NCI-H1417 (cell line): ENCODE measurements around the gene PDCD1LG2.
"Not testable (repeated sequence)": the region's sequence is repeated elsewhere in the genome, so short reads cannot be mapped to it uniquely, and the experiment has no call there.

Experiments used
- DNase-seq, 3 experiments: peaks; one replicate each; lab custom pipeline; 2025; lab: John Stamatoyannopoulos, UW

PDCD1LG2 gene

GRCh38 chr9:5510360-5510931 is at the start of gene PDCD1LG2:
Gene PDCD1LG2 (plus strand): TSS chr9:5510531. CDS start chr9:5522547, 12,016 bp downstream.
- peak in 1 of 3 experiments; percentile 7 for DNase-seq

GRCh38 chr9:5464831-5465330 is 45.5 kb upstream of the PDCD1LG2 start:
- not testable (repeated sequence) for DNase-seq

DNA sequence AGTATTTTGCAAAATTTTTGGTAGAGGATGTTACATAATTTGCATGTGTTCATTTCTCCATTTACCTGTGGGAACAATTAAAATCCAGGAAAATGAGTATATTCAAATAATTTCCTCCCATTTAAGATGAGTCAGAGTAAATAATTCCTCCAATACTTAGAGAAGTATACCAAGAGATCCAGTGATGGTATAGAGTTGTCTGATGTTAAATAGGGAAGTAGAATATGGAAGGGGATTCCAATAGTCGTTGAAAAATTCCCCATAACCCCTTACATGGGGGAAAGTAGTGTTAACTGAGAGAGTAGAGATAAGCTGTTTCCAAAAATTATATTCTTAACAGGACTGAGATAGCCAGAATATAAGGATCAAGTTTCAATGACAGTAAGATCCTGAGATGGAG is 44.3 kb upstream of the PDCD1LG2 start:
- no peak for DNase-seq

DNA sequence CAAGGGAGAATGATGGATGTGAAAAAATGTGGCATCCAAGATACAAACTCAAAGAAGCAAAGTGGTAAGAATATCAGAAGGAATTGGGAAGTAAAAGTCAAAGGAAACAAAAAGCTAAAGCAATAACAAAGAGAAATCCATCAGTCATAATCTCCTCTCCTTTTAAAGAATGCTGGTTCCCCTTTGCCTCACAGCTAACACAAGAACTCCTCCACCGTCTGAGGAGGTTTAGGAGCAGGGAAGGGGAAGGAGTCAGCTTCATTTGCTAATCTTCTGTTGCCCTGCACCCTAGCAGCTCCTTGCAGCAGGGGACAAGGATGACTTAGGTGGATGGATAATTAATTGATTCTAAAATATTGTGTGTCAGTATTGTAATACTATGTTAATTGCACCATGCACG is 43.6 kb upstream of the PDCD1LG2 start:
- DNase-seq, result no peak

DNA sequence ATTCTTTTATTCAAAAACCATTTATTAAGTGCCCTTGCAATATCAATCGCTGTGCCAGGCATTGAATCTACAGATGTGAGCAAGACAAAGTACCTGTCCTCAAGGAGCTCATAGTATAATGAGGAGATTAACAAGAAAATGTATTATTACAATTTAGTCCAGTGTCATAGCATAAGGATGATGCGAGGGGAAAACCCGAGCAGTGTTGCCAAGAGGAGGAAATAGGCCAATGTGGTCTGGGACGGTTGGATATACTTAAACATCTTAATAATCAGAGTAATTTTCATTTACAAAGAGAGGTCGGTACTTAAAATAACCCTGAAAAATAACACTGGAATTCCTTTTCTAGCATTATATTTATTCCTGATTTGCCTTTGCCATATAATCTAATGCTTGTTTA is 41.5 kb upstream of the PDCD1LG2 start:
- no peak for DNase-seq

- DNase-seq, result no peak
These were observed 40.2 kb upstream of the PDCD1LG2 start for GRCh38 chr9:5470122-5470521.

- DNase-seq, result no peak
These were observed 39.5 kb upstream of the PDCD1LG2 start for GRCh38 chr9:5470816-5471215.

DNA sequence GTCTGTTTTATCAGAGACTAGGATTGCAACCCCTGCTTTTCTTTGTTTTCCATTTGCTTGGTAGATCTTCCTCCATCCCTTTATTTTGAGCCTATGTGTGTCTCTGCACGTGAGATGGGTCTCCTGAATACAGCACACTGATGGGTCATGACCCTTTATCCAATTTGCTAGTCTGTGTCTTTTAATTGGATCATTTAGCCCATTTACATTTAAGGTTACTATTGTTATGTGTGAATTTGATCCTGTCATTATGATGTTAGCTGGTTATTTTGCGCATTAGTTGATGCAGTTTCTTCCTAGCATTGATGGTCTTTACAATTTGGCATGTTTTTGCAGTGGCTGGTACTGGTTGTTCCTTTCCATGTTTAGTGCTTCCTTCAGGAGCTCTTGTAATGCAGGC is 34.7 kb upstream of the PDCD1LG2 start:
- not testable (repeated sequence) for DNase-seq

DNA sequence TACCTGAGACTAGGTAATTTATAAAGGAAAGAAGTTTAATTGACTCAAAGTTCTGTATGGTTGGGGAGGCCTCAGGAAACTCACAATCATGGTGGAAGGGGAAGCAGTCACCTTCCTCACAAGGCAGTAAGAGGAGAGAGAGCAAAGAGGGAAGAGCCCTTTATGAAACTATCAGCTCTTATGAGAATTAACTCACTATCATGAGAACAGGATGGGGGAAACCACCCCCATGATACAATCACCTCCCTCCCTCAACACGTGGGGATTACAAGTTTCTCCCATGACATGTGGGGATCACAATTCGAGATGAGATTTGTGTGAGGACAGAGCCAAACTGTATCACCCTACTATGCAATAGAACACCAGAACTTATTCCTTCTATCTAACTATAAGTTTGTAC is 32.1 kb upstream of the PDCD1LG2 start:
- DNase-seq, result no peak

DNA sequence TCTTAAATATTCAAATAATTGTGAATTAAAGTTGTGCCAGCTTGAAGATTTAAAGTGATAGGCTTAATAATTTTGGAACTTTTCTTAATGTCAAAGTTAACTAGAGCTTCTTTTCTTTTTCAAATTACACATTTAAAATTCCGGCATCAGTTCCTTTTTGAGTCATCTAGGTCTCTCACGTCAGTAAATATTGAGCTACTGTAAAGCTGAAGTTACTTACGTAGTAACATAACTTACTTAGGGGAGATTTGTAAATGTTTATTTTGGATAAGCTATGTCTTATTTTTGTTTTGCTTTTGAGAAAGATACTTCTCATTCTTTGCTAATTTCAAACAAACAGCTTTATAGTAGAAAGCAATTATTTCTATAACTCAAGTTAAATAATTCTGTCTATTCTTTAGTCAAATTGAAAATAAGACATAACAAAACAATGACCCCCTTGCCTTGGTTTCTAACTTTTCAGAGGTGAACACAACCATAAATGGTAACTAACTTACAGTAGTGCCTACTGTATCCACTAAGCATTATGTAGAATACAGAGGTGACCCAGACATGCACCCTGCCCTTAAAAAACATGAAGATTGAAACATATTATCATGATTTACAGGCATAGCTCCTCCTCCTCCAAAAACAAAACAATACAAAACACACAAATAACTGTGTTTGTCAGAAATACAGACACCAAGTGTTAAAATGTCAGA is 30.2 kb upstream of the PDCD1LG2 start:
- no peak for DNase-seq

GRCh38 chr9:5480919-5481318 is 29.4 kb upstream of the PDCD1LG2 start:
- DNase-seq, result no peak

DNA sequence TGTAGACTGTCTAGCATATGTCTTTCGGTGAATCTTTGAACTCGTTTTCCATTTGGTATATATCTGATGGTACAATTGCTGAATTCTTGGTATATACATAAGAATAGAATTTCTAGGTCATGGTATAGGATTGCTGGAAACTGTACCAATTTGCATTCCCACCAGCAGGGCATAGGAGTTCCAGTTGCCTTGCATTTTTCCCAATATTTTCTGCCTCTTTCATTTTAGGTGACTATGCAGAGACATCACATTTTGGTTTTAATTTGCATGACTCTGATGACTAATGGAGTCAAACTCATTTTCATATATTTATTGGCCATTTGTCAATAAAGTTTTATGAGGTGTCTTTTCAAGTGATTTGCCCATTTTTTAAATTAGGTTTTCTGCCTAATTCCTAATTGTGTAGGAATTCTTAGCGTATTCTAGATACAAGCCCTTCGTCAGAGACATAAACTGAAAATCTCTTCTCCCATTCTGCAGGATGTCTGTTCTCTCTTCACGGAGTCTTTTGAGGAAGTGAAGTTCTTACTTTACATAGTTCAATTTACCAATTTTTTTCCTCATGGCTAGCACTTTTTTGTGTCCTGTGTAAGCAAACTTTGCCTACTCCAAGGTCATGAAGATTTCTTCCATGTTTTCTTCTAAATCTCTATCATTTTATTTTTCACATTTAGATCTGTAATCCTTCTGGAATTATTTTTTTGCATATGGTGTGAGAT is 28.9 kb upstream of the PDCD1LG2 start:
- no peak for DNase-seq

DNA sequence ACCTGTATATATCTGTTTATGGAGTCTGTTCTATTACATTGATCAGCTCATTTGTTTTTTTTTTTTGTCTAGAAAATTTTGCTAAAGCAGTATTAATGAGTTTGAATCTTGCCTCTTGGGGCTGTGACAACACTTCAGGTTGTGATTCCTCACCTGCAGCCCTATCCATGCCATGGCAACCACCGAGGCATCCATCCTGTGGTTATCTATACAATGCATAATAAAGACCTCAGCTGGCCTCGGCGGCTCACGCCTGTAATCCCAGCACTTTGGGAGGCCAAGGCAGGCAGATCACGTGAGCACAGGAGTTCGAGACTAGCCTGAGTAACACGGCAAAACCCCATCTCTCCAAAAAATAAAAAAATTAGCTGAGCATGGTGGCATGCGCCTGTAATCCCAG is 28.1 kb upstream of the PDCD1LG2 start:
- no peak for DNase-seq

- no peak for DNase-seq
These were observed 27.0 kb upstream of the PDCD1LG2 start for GRCh38 chr9:5483306-5483705.

DNA sequence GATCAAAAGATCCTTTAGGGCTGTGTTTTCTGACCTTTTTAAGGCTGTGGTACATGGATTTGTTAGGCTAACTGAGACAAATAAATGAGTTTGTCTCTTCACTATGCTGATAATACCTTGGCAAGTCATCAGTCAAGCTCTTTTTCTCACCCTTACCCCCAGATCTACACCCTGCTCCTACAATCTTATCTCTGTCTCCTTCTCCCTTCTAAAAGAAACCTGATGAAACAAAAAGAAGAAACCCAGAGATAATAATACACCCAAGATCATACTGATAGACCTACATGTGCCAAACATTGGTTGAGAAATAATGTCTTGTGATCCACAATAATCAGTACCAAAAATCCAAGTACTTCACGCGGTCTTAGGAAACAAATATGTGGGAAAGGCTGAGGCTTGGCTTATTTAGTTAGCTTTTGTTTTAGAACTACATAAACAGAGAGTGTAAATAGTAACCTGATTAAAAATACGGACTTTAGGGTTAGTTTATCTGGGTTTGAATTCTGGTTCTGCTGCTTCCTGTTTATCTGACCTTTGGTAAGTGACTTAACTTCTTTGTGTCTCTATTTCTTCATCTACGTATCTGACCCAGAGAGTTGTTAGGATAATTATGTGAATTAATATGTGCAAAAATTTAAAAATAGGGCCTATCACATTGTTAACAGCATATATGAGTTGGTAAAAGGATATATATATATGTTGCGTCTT is 24.8 kb upstream of the PDCD1LG2 start:
- no peak for DNase-seq

DNA sequence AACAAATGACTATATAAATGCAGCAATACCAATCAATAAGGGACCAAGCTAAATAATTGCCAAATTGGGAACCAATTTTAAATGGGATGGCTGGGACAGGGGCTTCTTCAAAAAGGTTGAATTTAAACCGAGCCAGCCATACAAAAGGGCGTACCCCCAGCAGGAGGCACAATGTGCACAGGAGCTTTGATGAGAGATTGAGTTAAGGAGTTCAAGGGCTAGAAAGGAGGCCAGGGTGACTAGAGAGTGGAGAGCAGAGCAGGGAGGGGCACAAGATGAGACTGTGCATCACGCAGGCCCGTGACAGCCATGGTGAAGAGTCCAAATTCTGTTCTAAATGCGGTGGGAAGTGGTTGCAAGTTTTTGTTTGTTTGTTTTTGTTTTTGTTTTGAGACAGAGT is 23.3 kb upstream of the PDCD1LG2 start:
- no peak for DNase-seq

DNA sequence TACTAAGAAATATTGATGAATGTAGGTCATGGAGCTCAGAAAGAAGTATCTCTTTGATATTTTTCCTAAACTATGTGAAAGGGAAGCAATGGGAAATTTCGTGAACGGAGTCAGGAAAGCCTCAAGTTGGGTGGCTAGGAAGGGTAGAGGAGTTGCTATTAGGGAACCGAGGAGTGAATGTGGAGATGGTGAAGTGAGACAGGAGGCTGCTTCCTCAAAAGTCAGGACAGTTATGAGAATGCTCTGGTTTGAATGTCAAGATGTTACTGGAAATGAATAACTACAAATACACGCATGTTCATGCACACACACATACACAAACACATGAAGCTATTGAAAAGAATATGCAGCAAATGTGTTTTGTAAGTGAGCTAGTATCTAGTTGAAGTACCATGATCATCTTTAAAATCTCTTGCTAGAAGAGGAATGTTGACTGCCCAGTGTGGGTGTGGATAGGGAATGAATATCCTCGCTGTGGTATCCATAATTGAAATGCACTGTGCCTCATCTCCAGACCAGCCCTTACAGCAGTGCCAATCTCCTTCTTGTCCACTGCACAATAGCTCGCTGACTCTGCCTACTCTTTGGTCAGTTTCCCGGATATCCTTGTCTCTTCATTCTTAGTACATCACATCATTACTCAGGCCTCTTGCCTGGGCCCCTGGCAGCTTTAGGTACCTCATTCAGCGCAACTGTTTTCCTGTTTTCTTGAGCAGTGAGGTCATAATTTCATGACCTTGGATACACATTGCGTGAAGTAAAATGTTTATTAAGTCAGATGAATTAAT is 21.9 kb upstream of the PDCD1LG2 start:
- no peak for DNase-seq

DNA sequence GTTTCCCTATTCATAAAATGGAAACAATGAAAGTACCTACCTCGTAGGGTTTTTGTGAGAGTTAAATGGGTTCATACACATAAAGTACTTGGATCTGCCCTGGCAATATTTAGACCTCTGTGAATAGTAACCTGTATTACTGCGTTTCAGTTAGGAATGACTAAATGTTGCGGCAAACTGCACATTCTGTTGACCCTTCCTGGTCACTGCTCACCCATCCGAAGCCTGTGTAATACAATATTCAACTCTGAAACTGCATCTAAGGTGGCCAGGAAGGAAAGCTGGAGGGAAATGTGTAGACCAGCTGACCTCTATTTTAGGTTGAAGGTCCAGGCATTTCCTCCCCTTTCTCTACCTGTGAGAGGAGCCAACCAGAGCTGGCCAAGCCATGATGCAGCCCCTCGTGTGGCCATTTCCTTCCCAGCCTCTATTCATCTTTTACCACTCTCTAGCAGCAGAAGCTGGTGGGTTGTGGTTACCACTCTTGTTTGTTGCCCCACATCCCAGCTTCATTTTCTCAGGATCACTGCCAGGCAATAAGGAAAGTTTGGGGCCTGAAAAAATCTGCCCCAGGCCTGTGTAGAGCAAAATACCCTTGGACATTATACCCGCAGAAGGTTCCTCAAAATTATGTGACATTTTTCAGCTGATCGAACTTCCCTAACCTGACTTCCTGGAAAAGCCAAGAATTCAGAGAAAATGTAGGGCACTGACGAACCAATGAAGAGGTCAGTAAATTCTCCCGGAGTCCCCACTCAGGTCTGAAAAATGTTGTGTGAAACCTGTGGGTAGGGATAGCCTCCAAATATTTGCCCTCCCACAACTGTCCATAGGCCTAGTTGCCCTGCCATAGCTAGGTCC is 20.5 kb upstream of the PDCD1LG2 start:
- DNase-seq, result no peak

GRCh38 chr9:5492965-5493678 is 17.2 kb upstream of the PDCD1LG2 start:
- DNase-seq, result no peak
